AG09319 (cell line): ENCODE measurements around the gene UBE2N.

Source experiments
- DNase-seq: peaks from one replicate; pipeline ENCODE4 v3.0.0-alpha.2; 2010; ENCODE audit warnings: low read depth; ENCODE audit errors: extremely low read depth
- CTCF ChIP-seq: IDR thresholded peaks from 2 replicates; pipeline ENCODE4 v1.5.1; 2011; ENCODE audit warnings: low read depth, mild to moderate bottlenecking, inconsistent platforms, low read length, moderate library complexity

The UBE2N gene

DNA sequence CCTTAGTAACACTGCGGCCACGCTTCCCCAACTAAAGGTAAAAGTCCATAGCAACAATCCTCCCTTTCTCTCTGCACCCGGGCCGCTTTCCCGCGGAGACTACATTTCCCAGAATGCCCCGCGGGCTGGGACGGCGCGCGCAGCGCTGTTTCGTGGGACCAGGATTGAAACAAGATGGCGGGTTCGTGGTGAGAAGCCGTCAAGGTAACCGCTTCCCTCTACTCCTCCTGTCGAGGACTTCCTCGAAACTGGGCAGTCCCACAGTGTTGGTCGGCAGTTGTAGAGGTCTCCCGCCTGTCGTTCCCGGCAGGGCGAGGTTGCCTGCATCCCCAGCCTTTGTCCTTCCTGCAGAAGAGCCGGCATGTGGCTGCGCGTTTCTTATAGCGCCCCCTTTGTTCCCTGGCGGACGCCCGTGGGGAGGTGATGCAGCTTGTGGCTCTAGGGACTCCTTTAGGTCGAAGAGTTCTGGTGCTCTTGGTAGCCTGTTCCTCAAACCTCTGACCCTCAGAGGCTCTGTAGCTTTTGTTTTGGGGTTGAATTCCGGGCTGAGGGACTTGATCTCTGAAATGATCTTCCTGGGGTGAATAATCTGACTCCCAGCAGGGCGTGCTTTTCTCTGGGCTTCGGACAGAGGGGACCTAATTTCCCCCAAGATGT is 25.7 kb upstream of the UBE2N start, which contains the start of gene MRPL42:
TSS of gene MRPL42 (plus strand) at position 164 of the 657 bp plus-strand sequence. CDS start 1,772 bp downstream, outside the sequence.
- TF ChIP-seq CTCF: peak; percentile 90

GRCh38 chr12:93466625-93467350 is 25.0 kb upstream of the UBE2N start:
- no peak for DNase-seq
- no peak for TF ChIP-seq CTCF

More for the DNA sequence above, 25.7 kb upstream of the UBE2N start, which contains the start of gene MRPL42:
- peak; percentile 53 for DNase-seq

DNA sequence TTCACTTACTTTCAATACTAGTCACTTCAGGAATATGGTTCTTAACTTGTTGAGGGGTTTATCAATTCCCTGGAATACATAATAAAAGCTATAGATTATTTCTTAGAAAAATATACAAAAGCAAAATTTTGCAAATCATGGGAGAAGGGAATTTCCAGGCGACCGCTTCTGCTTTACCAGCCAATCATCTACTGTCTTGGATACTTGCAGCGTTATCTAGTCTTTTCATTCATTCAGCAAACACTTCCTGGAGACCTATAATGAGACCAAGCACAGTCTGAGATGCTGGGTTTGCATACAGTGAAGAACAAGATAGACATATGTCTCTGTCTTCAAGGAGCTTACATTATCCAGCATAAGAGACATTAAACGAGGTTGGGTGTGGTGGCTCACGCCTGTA is 24.1 kb upstream of the UBE2N start:
- no peak for DNase-seq
- TF ChIP-seq CTCF: no peak

GRCh38 chr12:93461503-93461902 is 19.8 kb upstream of the UBE2N start:
- DNase-seq: no peak
- TF ChIP-seq CTCF: no peak

GRCh38 chr12:93460902-93461301 is 19.2 kb upstream of the UBE2N start:
- no peak for TF ChIP-seq CTCF
- DNase-seq: no peak

DNA sequence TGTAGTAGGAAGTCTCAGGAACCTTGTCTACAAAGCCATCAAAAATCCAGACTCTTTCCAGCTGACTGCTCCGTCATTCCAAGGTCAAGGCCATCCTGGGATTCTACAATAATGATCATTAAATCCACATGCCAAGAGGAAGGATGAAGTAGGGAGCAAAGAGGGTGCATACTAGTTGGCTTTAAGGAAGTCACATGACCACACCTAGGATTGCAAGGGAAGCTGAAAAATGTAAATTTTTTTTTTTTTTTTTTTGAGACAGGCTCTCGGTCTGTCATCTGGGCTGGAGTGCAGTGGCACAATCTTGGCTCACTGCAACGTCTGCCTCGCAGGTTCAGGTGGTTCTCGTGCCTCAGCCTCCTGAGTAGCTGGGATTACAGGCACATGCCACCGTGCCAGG is 18.3 kb upstream of the UBE2N start:
- DNase-seq: no peak
- TF ChIP-seq CTCF: no peak

GRCh38 chr12:93459097-93459496 is 17.4 kb upstream of the UBE2N start:
- DNase-seq: no peak
- TF ChIP-seq CTCF: no peak
